Skin epidermis (tissue), 12 donors: ENCODE measurements around the gene ABHD2.
"Not testable (repeated sequence)": the region's sequence is repeated elsewhere in the genome, so short reads cannot be mapped to it uniquely, and the experiment has no call there.

Experiments
- H3K27ac ChIP-seq, 21 experiments: fragments of 200-600 bp; sonication (generic) in 11 of 21; one replicate each; pipeline ENCODE4 v1.5.0; 2020; ENCODE audit warnings: mild to moderate bottlenecking in 3 of 21, inconsistent platforms in 2 of 21, moderate library complexity in 2 of 21
- H3K4me3 ChIP-seq, 7 experiments: fragments of 200-600 bp; sonication (generic) in 2 of 7; one replicate each; pipeline ENCODE4 v1.5.0; 2020; ENCODE audit warnings: inconsistent platforms in 2 of 7, mild to moderate bottlenecking in 2 of 7, moderate library complexity in 1 of 7

Gene ABHD2

GRCh38 chr15:89243046-89243690, 154.9 kb downstream of the ABHD2 start:
- peak overlapping the region; percentile 52 to 90 (median 67) for H3K4me3 ChIP-seq
- H3K27ac ChIP-seq: peak overlapping the region in 18 of 21 experiments; percentile 28 to 84 (median 70)

- H3K4me3 ChIP-seq: peak within 1 kb of the TSS; percentile 52 to 90 (median 67)
- peak within 1 kb of the TSS in 20 of 21 experiments; percentile 19 to 84 (median 68) for H3K27ac ChIP-seq
Observed at GRCh38 chr15:89243691-89244573, 155.7 kb downstream of the ABHD2 start, which contains the start of gene FANCI. TSS of gene FANCI (plus strand) at chr15:89243979. CDS start at chr15:89247648, 3,669 bp downstream.

- Histone ChIP-seq H3K27ac (peak overlapping the region in 10 of 21 experiments; percentile 19 to 84 (median 78)), H3K4me3 (peak overlapping the region; percentile 52 to 90 (median 67))
Observed at GRCh38 chr15:89244574-89244903, 156.3 kb downstream of the ABHD2 start.

GRCh38 chr15:89247446-89247845, 159.2 kb downstream of the ABHD2 start:
- H3K4me3 ChIP-seq: no peak overlapping the region
- H3K27ac ChIP-seq: no peak overlapping the region

GRCh38 chr15:89248584-89248983, 160.3 kb downstream of the ABHD2 start:
- Histone ChIP-seq H3K4me3 (no peak overlapping the region), H3K27ac (no peak overlapping the region)

- H3K4me3 ChIP-seq, H3K27ac ChIP-seq: not testable (repeated sequence)
Observed at GRCh38 chr15:89250142-89250541, 161.9 kb downstream of the ABHD2 start.
